ENCODE measurements around the gene KHK. TPM values are rescaled to one million over a fixed set of nuclear protein-coding genes. Genes with fewer than 3 reads are reported as not detected.

Gene KHK
- total and polyA plus RNA-seq, 12 donors = 0.32 to 4.6 (median 2.2) TPM

GRCh38 chr2:27058210-27058609, 28.4 kb upstream of the KHK start:
- intact Hi-C loops (cut with DNase I) = no loop called here
- Histone ChIP-seq H3K4me1 (peaks cover 0 to 12% (median 0%) of the 10 kb centered on the region in 9 donors), H3K27me3 (no peaks in the 10 kb centered on the region), H3K27ac (no peak overlapping the region), H3K9me3 (no peaks in the 10 kb centered on the region), H3K4me3 (no peak overlapping the region), H3K36me3 (peaks cover 0 to 93% (median 33%) of the 10 kb centered on the region in 9 donors)
- ATAC-seq = no peak
- 93 to 94% methylated on average over 10 of the region's 10 CpGs for WGBS, 2 donors
- TF ChIP-seq CTCF (IDR thresholded peaks at IDR 0.05) = no peak
- no peak for DNase-seq

- intact Hi-C loops (cut with DNase I) = no loop called here
- Histone ChIP-seq H3K4me1 (peaks cover 0 to 18% (median 4%) of the 10 kb centered on the region in 9 donors), H3K27me3 (no peaks in the 10 kb centered on the region), H3K4me3 (no peak overlapping the region), H3K27ac (peak overlapping the region in 2 of 10 donors; percentile 13 to 31), H3K9me3 (no peaks in the 10 kb centered on the region), H3K36me3 (peaks cover 0 to 82% (median 29%) of the 10 kb centered on the region in 9 donors)
- DNase-seq (no peak), ATAC-seq (peak; percentile 11 to 44 (median 37))
- WGBS, 2 donors = 67 to 75% methylated on average over 15 of the region's 15 CpGs
- TF ChIP-seq CTCF (IDR thresholded peaks at IDR 0.05) = no peak
These were observed 27.3 kb upstream of the KHK start for GRCh38 chr2:27059141-27059820.

DNA sequence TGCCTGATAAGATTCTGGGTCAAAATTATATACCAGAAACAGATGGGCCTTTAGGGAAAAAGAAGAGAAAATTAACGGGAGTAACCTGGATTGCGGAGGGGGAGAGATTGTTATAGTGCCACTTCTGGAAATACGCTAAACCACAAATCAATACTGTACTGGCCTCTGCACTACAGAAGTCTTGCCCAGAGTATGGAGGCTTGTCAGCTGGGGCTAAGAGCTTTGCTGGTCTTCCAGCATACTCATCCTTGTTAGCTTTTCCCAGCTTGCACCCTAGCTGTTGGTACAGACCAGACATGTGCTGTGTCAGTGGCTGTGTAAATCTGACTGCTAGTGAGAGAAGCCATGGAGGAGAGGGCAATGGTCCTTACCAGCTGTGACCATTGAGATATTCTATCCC, 26.2 kb upstream of the KHK start:
- TF ChIP-seq CTCF (IDR thresholded peaks at IDR 0.05) = no peak
- Histone ChIP-seq H3K4me3 (no peak overlapping the region), H3K4me1 (peaks cover 0 to 18% (median 4%) of the 10 kb centered on the region in 9 donors), H3K27ac (no peak overlapping the region), H3K27me3 (no peaks in the 10 kb centered on the region), H3K9me3 (no peaks in the 10 kb centered on the region), H3K36me3 (peaks cover 0 to 81% (median 19%) of the 10 kb centered on the region in 9 donors)
- DNase-seq (no peak), ATAC-seq (no peak)
- intact Hi-C loops (cut with DNase I) = no loop called here
- WGBS, 2 donors = 91 to 94% methylated on average over 3 of the region's 3 CpGs

DNA sequence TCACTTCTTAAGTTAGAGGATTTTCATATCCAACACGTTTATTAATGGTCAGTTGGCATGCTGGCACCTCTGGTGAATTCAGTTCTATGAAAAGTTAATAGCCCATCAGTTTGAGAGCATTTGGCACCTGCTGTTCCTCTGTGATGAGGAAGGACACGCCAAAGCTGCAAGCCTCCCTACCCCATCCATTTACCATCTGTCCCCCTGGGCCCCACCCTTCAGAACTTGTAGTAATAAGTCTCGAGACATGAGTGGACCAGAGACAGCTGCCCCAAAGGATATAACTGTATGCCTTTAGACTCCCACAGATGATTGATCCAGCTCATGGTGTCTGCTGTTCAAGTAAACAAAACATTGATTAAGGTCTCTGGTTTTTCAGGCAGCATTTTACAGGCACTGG, 21.4 kb upstream of the KHK start:
- 86 to 87% methylated on average over 3 of the region's 3 CpGs for WGBS, 2 donors
- peaks cover 5 to 36% (median 21%) of the 10 kb centered on the region in 9 donors for H3K4me1 ChIP-seq
- ATAC-seq (no peak), DNase-seq (no peak)
- peaks cover 0 to 78% (median 14%) of the 10 kb centered on the region in 9 donors for H3K36me3 ChIP-seq
- H3K9me3 ChIP-seq = no peaks in the 10 kb centered on the region
- no peak for TF ChIP-seq CTCF (IDR thresholded peaks at IDR 0.05)
- H3K27me3 ChIP-seq = no peaks in the 10 kb centered on the region
- intact Hi-C loops (cut with DNase I) = no loop called here
- H3K4me3 ChIP-seq = no peak overlapping the region
- H3K27ac ChIP-seq = no peak overlapping the region
